B cell (primary cell): ENCODE data around the gene TUBA4B.

Experiments
- CTCF ChIP-seq: fragments of 200-600 bp; IDR thresholded peaks from one replicate; pipeline ENCODE4 v1.8.0; 2022; ENCODE audit warnings: antibody characterized with exemption, mild to moderate bottlenecking
- EZH2 ChIP-seq: IDR thresholded peaks from 2 replicates; pipeline ENCODE4 v1.6.1; 2012; ENCODE audit warnings: borderline replicate concordance, low read depth, mild to moderate bottlenecking, moderate library complexity, low read length; ENCODE audit not compliant: insufficient read depth, poor library complexity, severe bottlenecking

DNA sequence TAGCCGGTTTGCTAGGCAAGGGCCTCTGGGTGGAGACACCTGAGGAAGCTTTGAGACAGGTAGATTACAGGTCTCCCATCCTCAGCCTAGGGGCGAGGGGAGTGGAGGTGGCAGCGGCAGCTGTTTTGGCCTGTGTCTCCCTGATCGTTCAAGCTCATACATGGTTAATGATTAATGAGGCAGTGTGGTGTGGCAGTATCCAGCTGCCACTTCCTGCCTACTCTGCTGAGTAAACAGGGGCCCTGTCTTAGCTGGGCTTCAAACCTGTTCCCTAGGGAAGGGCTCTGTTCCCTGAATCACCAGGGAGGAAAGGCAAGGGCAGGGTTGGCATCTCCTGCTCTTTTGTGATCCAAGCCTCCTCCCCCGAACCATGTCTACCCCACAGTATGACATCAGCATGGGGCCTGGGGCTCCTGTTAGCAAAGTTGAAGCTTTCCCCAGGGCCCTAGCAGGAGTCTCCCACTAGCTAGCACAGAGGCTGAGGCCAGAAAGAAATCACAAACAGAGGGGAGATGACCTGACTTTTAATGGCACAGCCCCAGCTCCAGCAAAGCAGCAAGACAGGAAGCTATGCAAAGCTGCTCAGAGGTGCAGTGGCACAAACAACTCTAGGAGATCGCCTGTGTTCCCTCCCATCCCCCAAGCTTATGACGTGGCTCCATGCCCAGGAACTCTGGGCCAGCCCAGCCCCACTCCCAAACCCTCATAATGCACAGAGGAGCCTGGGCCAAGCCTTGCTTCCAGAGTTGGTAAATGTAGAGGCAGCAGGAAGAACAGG is 3.7 kb upstream of the TUBA4B start:
- TF ChIP-seq CTCF (no peak), EZH2 (no peak)
